Measurements from ENCODE around the gene FAM83F.

DNA sequence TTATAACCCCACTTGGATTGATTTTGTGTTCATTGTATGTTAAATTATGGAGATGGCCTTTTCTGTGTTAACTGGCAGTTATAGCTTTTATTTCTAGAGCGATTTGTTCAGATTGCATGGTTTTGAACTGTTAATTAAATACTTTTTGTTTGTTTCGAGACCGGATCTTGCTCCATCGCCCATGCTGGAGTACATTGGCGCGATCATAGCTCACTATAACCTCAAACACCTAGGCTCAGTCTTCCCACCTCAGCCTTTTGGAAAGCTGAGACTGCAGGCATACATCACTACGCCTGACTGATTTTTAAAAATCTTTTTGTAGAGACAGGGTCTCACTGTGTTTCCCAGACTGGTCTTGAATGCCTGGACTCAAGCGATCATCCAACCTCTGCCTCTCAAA is 77.0 kb downstream of the FAM83F start:
- no peak for TF ChIP-seq EZH2 (IDR thresholded peaks at IDR 0.05)
- TF ChIP-seq POLR2AphosphoS5 (IDR thresholded peaks at IDR 0.05; ENCODE audit: borderline replicate concordance, low read depth, low read length), result no peak
- no peak for TF ChIP-seq FOXP2 (optimal IDR thresholded peaks at IDR 0.05; ENCODE audit: control extremely low read depth, extremely low read length, insufficient read depth)

Measured in SK-N-MC (cell line).